Neuronal stem cell (in vitro differentiated cells): ENCODE measurements around the gene ADGRV1.

Experiments used
- DNase-seq: peaks from one replicate; pipeline ENCODE4 v3.0.0-alpha.2; 2013; ENCODE audit warnings: low spot score
- H2AFZ ChIP-seq: one replicate; pipeline ENCODE4 v1.6.1; 2013; ENCODE audit warnings: mild to moderate bottlenecking, low read length, inconsistent platforms
- H2AK5ac ChIP-seq: 2 replicates; pipeline ENCODE4 v1.6.1; 2013; ENCODE audit warnings: low read depth, mild to moderate bottlenecking, inconsistent platforms, low read length, moderate library complexity, mixed read lengths
- H2BK120ac ChIP-seq: 2 replicates; pipeline ENCODE4 v1.6.1; 2013; ENCODE audit warnings: low read depth, mild to moderate bottlenecking, inconsistent platforms, low read length, moderate library complexity, mixed read lengths
- H2BK12ac ChIP-seq: one replicate; pipeline ENCODE4 v1.6.1; 2013; ENCODE audit warnings: low read length, inconsistent platforms
- H2BK15ac ChIP-seq: 2 replicates; pipeline ENCODE4 v1.6.1; 2013; ENCODE audit warnings: mild to moderate bottlenecking, low read length, inconsistent platforms, mixed read lengths
- H2BK5ac ChIP-seq: one replicate; pipeline ENCODE4 v1.6.1; 2013; ENCODE audit warnings: inconsistent platforms, mild to moderate bottlenecking, low read length, moderate library complexity
- H3K14ac ChIP-seq: one replicate; pipeline ENCODE4 v1.6.1; 2013; ENCODE audit warnings: low read length, inconsistent platforms
- H3K18ac ChIP-seq: 2 replicates; pipeline ENCODE4 v1.6.1; 2013; ENCODE audit warnings: low read length, inconsistent platforms
- H3K23ac ChIP-seq: 2 replicates; pipeline ENCODE4 v1.6.1; 2013; ENCODE audit warnings: low read depth, mild to moderate bottlenecking, mixed read lengths, low read length, inconsistent platforms; ENCODE audit not compliant: poor library complexity
- H3K27ac ChIP-seq: replicated peaks from 3 replicates; pipeline ENCODE4 v1.5.1; 2013; ENCODE audit warnings: low read length, inconsistent platforms
- H3K27me3 ChIP-seq, 3 experiments: 2 replicates each; pipeline ENCODE4 v1.6.1; 2013; ENCODE audit warnings: low read length in 3 of 3, mild to moderate bottlenecking in 2 of 3, inconsistent platforms in 1 of 3, low read depth in 1 of 3, mixed read lengths in 1 of 3, moderate library complexity in 1 of 3; ENCODE audit not compliant: control insufficient read depth in 3 of 3, insufficient read depth in 3 of 3
- H3K36me3 ChIP-seq, 2 donors: replicated peaks in 1 of 2; 2 replicates each; pipeline ENCODE4 v1.6.1; 2013; ENCODE audit warnings: low read length in 2 of 2; ENCODE audit not compliant: control insufficient read depth in 2 of 2, insufficient read depth in 2 of 2
- H3K4ac ChIP-seq: 2 replicates; pipeline ENCODE4 v1.6.1; 2013; ENCODE audit warnings: inconsistent platforms, mild to moderate bottlenecking, low read length, moderate library complexity
- H3K4me1 ChIP-seq, 2 donors: 1 replicate in 1 of 2; 2 replicates in 1 of 2; pipeline ENCODE4 v1.6.1; 2013; ENCODE audit warnings: low read length in 2 of 2, low read depth in 1 of 2; ENCODE audit not compliant: control insufficient read depth in 2 of 2, insufficient read depth in 1 of 2
- H3K4me2 ChIP-seq: one replicate; pipeline ENCODE4 v1.6.1; 2013; ENCODE audit warnings: mild to moderate bottlenecking, low read length, inconsistent platforms; ENCODE audit not compliant: insufficient read depth, poor library complexity, severe bottlenecking
- H3K4me3 ChIP-seq, 2 donors: 2 replicates each; pipeline ENCODE4 v1.5.1; 2013; ENCODE audit warnings: low read length in 2 of 2, mild to moderate bottlenecking in 2 of 2, inconsistent platforms in 1 of 2, moderate library complexity in 1 of 2
- H3K79me1 ChIP-seq: one replicate; pipeline ENCODE4 v1.6.1; 2013; ENCODE audit warnings: low read depth, mild to moderate bottlenecking, inconsistent platforms, low read length, moderate library complexity
- H3K9ac ChIP-seq: one replicate; pipeline ENCODE4 v1.6.1; 2013; ENCODE audit warnings: mild to moderate bottlenecking, low read depth, low read length, inconsistent platforms; ENCODE audit not compliant: poor library complexity
- H3K9me3 ChIP-seq, 2 donors: replicated peaks in 1 of 2; 2 replicates each; pipeline versions ENCODE3 to v1.6.1; 2013; ENCODE audit warnings: low read length in 2 of 2, mild to moderate bottlenecking in 2 of 2, inconsistent platforms in 1 of 2, low read depth in 1 of 2, mixed read lengths in 1 of 2, moderate library complexity in 1 of 2; ENCODE audit not compliant: control insufficient read depth in 2 of 2, insufficient read depth in 1 of 2
- H4K8ac ChIP-seq: one replicate; pipeline ENCODE4 v1.6.1; 2013; ENCODE audit warnings: low read depth, mild to moderate bottlenecking, inconsistent platforms, low read length, moderate library complexity
- H4K91ac ChIP-seq: one replicate; pipeline ENCODE4 v1.6.1; 2013; ENCODE audit warnings: low read length, low read depth, mild to moderate bottlenecking, inconsistent platforms; ENCODE audit not compliant: poor library complexity
- WGBS, 2 donors: extraction: QIAGEN DNeasy Blood & Tissue Kit; methylation state at CpG; one replicate each; pipeline ENCODE4 v1.1.7; 2013; ENCODE audit warnings: missing lambda C conversion rate in 2 of 2, mixed read lengths in 1 of 2; ENCODE audit not compliant: insufficient read length in 2 of 2, insufficient replicate concordance in 1 of 2; ENCODE audit errors: extremely low coverage in 2 of 2; 5-methylcytosine and 5-hydroxymethylcytosine counted together

Gene ADGRV1

GRCh38 chr5:91042936-91043255, 484.3 kb downstream of the ADGRV1 start:
- no peak overlapping the region for H4K8ac ChIP-seq
- H2AK5ac ChIP-seq: no peak overlapping the region
- H2BK12ac ChIP-seq: no peak overlapping the region
- no peak overlapping the region for H3K4ac ChIP-seq
- no CpG with 5 or more reads among the region's 2 CpGs for WGBS, 2 donors
- H3K4me2 ChIP-seq: no peak overlapping the region
- peaks cover 0 to 3% of the 10 kb centered on the region in 2 donors for H3K9me3 ChIP-seq
- no peak overlapping the region for H3K14ac ChIP-seq
- H3K27me3 ChIP-seq: no peaks in the 10 kb centered on the region
- no peaks in the 10 kb centered on the region for H3K4me1 ChIP-seq
- no peak overlapping the region for H2BK5ac ChIP-seq
- H3K23ac ChIP-seq: no peak overlapping the region
- no peak for DNase-seq
- H3K79me1 ChIP-seq: no peaks in the 10 kb centered on the region
- no peak overlapping the region for H2BK120ac ChIP-seq
- no peak overlapping the region for H3K18ac ChIP-seq
- H2AFZ ChIP-seq: no peak overlapping the region
- no peak overlapping the region for H3K4me3 ChIP-seq
- no peak overlapping the region for H3K9ac ChIP-seq
- H4K91ac ChIP-seq: no peak overlapping the region
- H3K27ac ChIP-seq: no peak overlapping the region
- no peaks in the 10 kb centered on the region for H3K36me3 ChIP-seq
- no peak overlapping the region for H2BK15ac ChIP-seq

GRCh38 chr5:91048073-91048472, 489.5 kb downstream of the ADGRV1 start:
- no peaks in the 10 kb centered on the region for H3K27me3 ChIP-seq
- H3K27ac ChIP-seq: no peak overlapping the region
- H2BK120ac ChIP-seq: no peak overlapping the region
- H2AK5ac ChIP-seq: no peak overlapping the region
- H3K18ac ChIP-seq: no peak overlapping the region
- H2AFZ ChIP-seq: no peak overlapping the region
- no peak overlapping the region for H3K23ac ChIP-seq
- H3K4me2 ChIP-seq: no peak overlapping the region
- H3K4ac ChIP-seq: no peak overlapping the region
- no peak overlapping the region for H4K91ac ChIP-seq
- no peak overlapping the region for H2BK5ac ChIP-seq
- H3K4me1 ChIP-seq: no peaks in the 10 kb centered on the region
- H2BK15ac ChIP-seq: no peak overlapping the region
- DNase-seq: no peak
- no peak overlapping the region for H3K4me3 ChIP-seq
- H4K8ac ChIP-seq: no peak overlapping the region
- H3K36me3 ChIP-seq: no peaks in the 10 kb centered on the region
- no peak overlapping the region for H3K14ac ChIP-seq
- H3K9me3 ChIP-seq: peaks cover 0 to 3% of the 10 kb centered on the region in 2 donors
- H3K9ac ChIP-seq: no peak overlapping the region
- H2BK12ac ChIP-seq: no peak overlapping the region
- H3K79me1 ChIP-seq: no peaks in the 10 kb centered on the region

- Histone ChIP-seq H3K27ac (no peak overlapping the region), H2BK15ac (no peak overlapping the region), H2AK5ac (no peak overlapping the region), H3K18ac (no peak overlapping the region), H2BK5ac (no peak overlapping the region), H3K9ac (no peak overlapping the region), H3K27me3 (no peaks in the 10 kb centered on the region), H3K79me1 (no peaks in the 10 kb centered on the region), H2AFZ (no peak overlapping the region), H3K4ac (no peak overlapping the region), H3K14ac (no peak overlapping the region), H3K4me2 (no peak overlapping the region), H3K9me3 (peaks cover 0 to 3% of the 10 kb centered on the region in 2 donors), H2BK120ac (no peak overlapping the region), H2BK12ac (no peak overlapping the region), H3K36me3 (no peaks in the 10 kb centered on the region), H4K91ac (no peak overlapping the region), H4K8ac (no peak overlapping the region), H3K23ac (no peak overlapping the region), H3K4me1 (no peaks in the 10 kb centered on the region), H3K4me3 (no peak overlapping the region)
- DNase-seq: no peak
Measured at GRCh38 chr5:91049112-91049511, 490.5 kb downstream of the ADGRV1 start.

- Histone ChIP-seq H3K18ac (no peak overlapping the region), H3K27me3 (no peaks in the 10 kb centered on the region), H2BK5ac (no peak overlapping the region), H2BK120ac (no peak overlapping the region), H4K8ac (no peak overlapping the region), H3K4ac (no peak overlapping the region), H2BK15ac (no peak overlapping the region), H3K79me1 (no peaks in the 10 kb centered on the region), H3K9me3 (peaks cover 0 to 3% of the 10 kb centered on the region in 2 donors), H4K91ac (no peak overlapping the region), H3K4me2 (no peak overlapping the region), H2AK5ac (no peak overlapping the region), H3K9ac (no peak overlapping the region), H3K14ac (no peak overlapping the region), H2AFZ (no peak overlapping the region), H3K4me3 (no peak overlapping the region), H3K4me1 (no peaks in the 10 kb centered on the region), H3K36me3 (no peaks in the 10 kb centered on the region), H3K23ac (no peak overlapping the region), H3K27ac (no peak overlapping the region), H2BK12ac (no peak overlapping the region)
- no CpG with 5 or more reads among the region's 2 CpGs for WGBS, 2 donors
- no peak for DNase-seq
Measured at GRCh38 chr5:91049800-91050199, 491.2 kb downstream of the ADGRV1 start.
